HepG2 (cell line): ENCODE data around the gene USP32. TPM values are rescaled to one million over a fixed set of nuclear protein-coding genes. Genes with fewer than 3 reads are reported as not detected.

Source experiments
- ATAC-seq: fragments of 200-7000 bp; cut with Tn5 transposase; 3 replicates; pipeline ENCODE4 v1.9.1; 2020; ENCODE audit warnings: mild to moderate bottlenecking, moderate library complexity
- BruUV-seq: library from RNA; stranded (reverse); fragments of 400-500 nt; replicated peaks from 2 replicates; lab custom pipeline; 2021; lab: Mats Ljungman, UMichigan
- CTCF ChIA-PET: fragments of 300-600 bp; formaldehyde crosslinking; extraction: SDS; loops from one replicate; lab custom pipeline; 2021; ENCODE audit warnings: low total read pairs, inconsistent platforms, low intra/inter-chr PET ratio; lab: Yijun Ruan, JAX
- POLR2A ChIA-PET: fragments of 350-600 bp; sonication (Branson Sonifier 250); formaldehyde crosslinking; loops from one replicate; lab custom pipeline; 2020; ENCODE audit warnings: antibody characterized with exemption, inconsistent platforms; lab: Yijun Ruan, JAX
- DNase-seq: peaks from one replicate; pipeline ENCODE4 v3.0.0-alpha.2; 2015; ENCODE audit warnings: low spot score
- FAIRE-seq: peaks from 3 replicates; lab custom pipeline; 2011; peaks lifted over from hg19 to GRCh38; lab: Jason Lieb, UNC
- H2AFZ ChIP-seq: one replicate; pipeline ENCODE4 v1.6.1; 2011; ENCODE audit warnings: low read length, inconsistent platforms
- H3K27ac ChIP-seq: fragments of 300-600 bp; 3 replicates; pipeline ENCODE4 v1.8.0; 2011; ENCODE audit warnings: mixed run types, mild to moderate bottlenecking, mixed read lengths, low read length, inconsistent platforms; ENCODE audit not compliant: insufficient read depth; ENCODE audit errors: extremely low read length
- H3K27me3 ChIP-seq, 2 experiments: fragments of 200-600 bp in 1 of 2; 2 replicates in 1 of 2; 3 replicates in 1 of 2; pipeline versions ENCODE4 v1.6.0 to v1.8.0; 2011; ENCODE audit warnings: low read length in 2 of 2, mild to moderate bottlenecking in 2 of 2, moderate library complexity in 2 of 2, inconsistent platforms in 1 of 2; ENCODE audit not compliant: insufficient read depth in 2 of 2, control insufficient read depth in 1 of 2
- H3K36me3 ChIP-seq, 2 experiments: fragments of 200-600 bp in 1 of 2; replicated peaks in 1 of 2; 2 replicates in 1 of 2; 3 replicates in 1 of 2; pipeline versions ENCODE4 v1.5.1 to v1.8.0; 2011; ENCODE audit warnings: low read length in 2 of 2, inconsistent platforms in 1 of 2; ENCODE audit not compliant: insufficient read depth in 2 of 2, control insufficient read depth in 1 of 2
- H3K4me1 ChIP-seq: 2 replicates; pipeline ENCODE4 v1.5.1; 2012; ENCODE audit warnings: low read length, inconsistent platforms; ENCODE audit not compliant: insufficient read depth
- H3K4me2 ChIP-seq: 2 replicates; pipeline ENCODE4 v1.6.0; 2011; ENCODE audit warnings: low read depth, low read length, inconsistent platforms
- H3K4me3 ChIP-seq, 3 experiments: fragments of 200-600 bp in 1 of 3; sonication (generic), shearing (Covaris generic) in 1 of 3; replicated peaks in 1 of 3; 2 replicates each; pipeline ENCODE4 v1.5.1; 2011 to 2016; ENCODE audit warnings: low read length in 3 of 3, inconsistent platforms in 2 of 3, low read depth in 2 of 3, mild to moderate bottlenecking in 2 of 3, control low read depth in 1 of 3, mixed read lengths in 1 of 3; ENCODE audit not compliant: insufficient read depth in 1 of 3
- H3K79me2 ChIP-seq: one replicate; pipeline ENCODE4 v1.6.1; 2011; ENCODE audit warnings: low read length, inconsistent platforms; ENCODE audit not compliant: insufficient read depth
- H3K9ac ChIP-seq: 2 replicates; pipeline ENCODE4 v1.6.0; 2011; ENCODE audit warnings: mild to moderate bottlenecking, low read depth, low read length, inconsistent platforms; ENCODE audit not compliant: insufficient read depth
- H3K9me3 ChIP-seq: 2 replicates; pipeline ENCODE4 v1.5.1; 2012; ENCODE audit warnings: mild to moderate bottlenecking, low read length
- H4K20me1 ChIP-seq: 2 replicates; pipeline ENCODE4 v1.6.0; 2011; ENCODE audit warnings: inconsistent platforms, mild to moderate bottlenecking, low read length, moderate library complexity; ENCODE audit not compliant: insufficient read depth
- AHR ChIP-seq: IDR thresholded peaks from 2 replicates; pipeline ENCODE4 v1.6.1; 2018; ENCODE audit warnings: missing genetic modification reagents, missing compliant biosample characterization
- CEBPG ChIP-seq: IDR thresholded peaks from 2 replicates; pipeline ENCODE4 v1.6.1; 2016
- ELF3 ChIP-seq: IDR thresholded peaks from 2 replicates; pipeline ENCODE4 v1.6.1; 2016; ENCODE audit warnings: missing genetic modification reagents, missing compliant biosample characterization
- ETV6 ChIP-seq: sonication (generic); formaldehyde crosslinking; conservative IDR thresholded peaks from 2 replicates; pipeline ENCODE4 v1.4.0; 2020; ENCODE audit warnings: missing genetic modification reagents
- FOXO1 ChIP-seq: sonication (generic); formaldehyde crosslinking; IDR thresholded peaks from 2 replicates; pipeline ENCODE4 v1.4.0; 2020; ENCODE audit warnings: missing genetic modification reagents
- HDAC1 ChIP-seq: sonication (generic); formaldehyde crosslinking; IDR thresholded peaks from 2 replicates; pipeline ENCODE4 v1.5.1; 2020; ENCODE audit warnings: mild to moderate bottlenecking, missing genetic modification reagents
- HNRNPL ChIP-seq: fragments of 200-400 bp; formaldehyde crosslinking; IDR thresholded peaks from 2 replicates; pipeline ENCODE4 v1.6.1; 2017; ENCODE audit warnings: mild to moderate bottlenecking, low read depth, low read length
- KLF15 ChIP-seq: sonication (generic); formaldehyde crosslinking; IDR thresholded peaks from 2 replicates; pipeline ENCODE4 v1.8.1; 2023; ENCODE audit warnings: borderline replicate concordance, mild to moderate bottlenecking, inconsistent platforms, missing genetic modification reagents, mixed read lengths
- MLXIP ChIP-seq: sonication (generic); formaldehyde crosslinking; IDR thresholded peaks from 2 replicates; pipeline ENCODE4 v1.9.0; 2021; ENCODE audit warnings: missing genetic modification reagents, borderline replicate concordance
- NFIC ChIP-seq: IDR thresholded peaks from 2 replicates; pipeline ENCODE4 v1.6.1; 2012; ENCODE audit warnings: mild to moderate bottlenecking, low read length, inconsistent platforms
- SMAD1 ChIP-seq: sonication (generic); formaldehyde crosslinking; IDR thresholded peaks from 2 replicates; pipeline ENCODE4 v1.4.0; 2020; ENCODE audit warnings: missing genetic modification reagents, low read depth, mild to moderate bottlenecking, borderline replicate concordance
- TEAD3 ChIP-seq: optimal IDR thresholded peaks from 2 replicates; pipeline ENCODE3; 2016; ENCODE audit warnings: borderline replicate concordance
- TFE3 ChIP-seq: IDR thresholded peaks from 2 replicates; pipeline ENCODE4 v1.6.1; 2016
- ZBTB34 ChIP-seq: sonication (generic); formaldehyde crosslinking; IDR thresholded peaks from 2 replicates; pipeline ENCODE4 v1.8.0; 2022; ENCODE audit warnings: mild to moderate bottlenecking, missing genetic modification reagents
- ZFYVE20 ChIP-seq: sonication (generic); formaldehyde crosslinking; IDR thresholded peaks from 2 replicates; pipeline ENCODE4 v1.8.0; 2023; ENCODE audit warnings: low read depth, mild to moderate bottlenecking, moderate library complexity, missing genetic modification reagents, borderline replicate concordance
- ZKSCAN8 ChIP-seq: IDR thresholded peaks from 2 replicates; pipeline ENCODE4 v1.6.1; 2016; ENCODE audit warnings: borderline replicate concordance, missing genetic modification reagents, missing compliant biosample characterization
- ZNF20 ChIP-seq: sonication (generic); formaldehyde crosslinking; IDR thresholded peaks from 2 replicates; pipeline ENCODE4 v1.4.0; 2020; ENCODE audit warnings: mild to moderate bottlenecking, moderate library complexity, missing genetic modification reagents
- ZNF331 ChIP-seq: sonication (generic); formaldehyde crosslinking; IDR thresholded peaks from 2 replicates; pipeline ENCODE4 v1.4.0; 2020; ENCODE audit warnings: missing genetic modification reagents
- ZNF713 ChIP-seq: sonication (generic); formaldehyde crosslinking; IDR thresholded peaks from 2 replicates; pipeline ENCODE4 v1.4.0; 2020; ENCODE audit warnings: mild to moderate bottlenecking, missing genetic modification reagents
- ZNF740 ChIP-seq: sonication (generic); formaldehyde crosslinking; IDR thresholded peaks from 2 replicates; pipeline ENCODE4 v1.4.0; 2020; ENCODE audit warnings: missing genetic modification reagents
- WGBS: methylation state at CpG from one replicate; pipeline ENCODE4 v1.1.6; 2017; ENCODE audit warnings: low lambda C conversion rate; 5-methylcytosine and 5-hydroxymethylcytosine counted together
- in situ Hi-C: cut with HindIII; loops from 2 replicates; pipeline ENCODE4 v1.10.0; 2017; ENCODE audit warnings: low pct_unique_long_range_greater_than_20kb; ENCODE audit not compliant: extremely low pct_ligation_motif_present
- intact Hi-C: fragments of 100-400 bp; cut with micrococcal nuclease; formaldehyde crosslinking; loops from one replicate; pipeline ENCODE4 v1.10.0; 2022; ENCODE audit not compliant: unreplicated experiment
- polyA plus RNA-seq, 8 experiments: library from polyadenylated mRNA; depleted of rRNA in 3 of 8; stranded (reverse) in 7 of 8; unstranded in 1 of 8; fragments of >200 nt; fragmentation: Illumina TruSeq in 4 of 8; extraction: Trizol in 4 of 8; gene quantifications; 2 replicates each; pipeline versions ENCODE4 v1.2.1 to v1.2.3, GENCODE V29; 2011 to 2016; ENCODE audit warnings: low read depth in 4 of 8, missing spikeins in 1 of 8, mixed read lengths in 1 of 8; ENCODE audit not compliant: insufficient read depth in 1 of 8
- total RNA-seq, 5 experiments: library from RNA; depleted of rRNA; stranded (reverse); fragments of >200 nt; fragmentation: Illumina TruSeq; extraction: Trizol; gene quantifications; 2 replicates each; pipeline ENCODE4 v1.2.3, GENCODE V29; 2016; ENCODE audit warnings: low read depth in 1 of 5

Gene USP32
- total and polyA plus RNA-seq, 2 of the 13 experiments (the other 11 are each of a cell fraction or from before 2014, with no cell fraction given) = 24.9 to 39.9 TPM

GRCh38 chr17:60305141-60305540 lies 86.8 kb downstream of the USP32 start (continued):
- TF ChIP-seq ZBTB34 (CRISPR knock-in tag) (no peak), ZNF20 (no peak), TFE3 (CRISPR knock-in tag) (peak; percentile 64), AHR (CRISPR knock-in tag) (no peak), CEBPG (CRISPR knock-in tag) (no peak), HNRNPL (no peak), KLF15 (CRISPR knock-in tag) (no peak), ELF3 (CRISPR knock-in tag) (peak; percentile 69)

- WGBS = 100% methylated on average over 2 of the region's 2 CpGs
- Histone ChIP-seq H3K36me3 (peaks cover 0 to 3% of the 10 kb centered on the region in 2 experiments; a peak in 2 of 5 replicates), H3K9me3 (no peaks in the 10 kb centered on the region), H3K4me2 (no peak overlapping the region), H3K79me2 (peaks cover 9% of the 10 kb centered on the region), H3K4me1 (peaks cover 12% of the 10 kb centered on the region; the same call in 1 of the 2 replicates), H3K27me3 (no peaks in the 10 kb centered on the region), H3K27ac (no peak overlapping the region), H3K9ac (no peak overlapping the region), H2AFZ (no peak overlapping the region), H3K4me3 (no peak overlapping the region), H4K20me1 (no peaks in the 10 kb centered on the region)
- POLR2A ChIA-PET = no interaction called here
- FAIRE-seq (no peak), ATAC-seq (no peak), DNase-seq (no peak)
- BruUV-seq = no TSS peak
- CTCF ChIA-PET = no interaction called here
- intact Hi-C loops (no loop called here), in situ Hi-C loops (no loop called here)
- TF ChIP-seq ZFYVE20 (CRISPR knock-in tag) (no peak), ETV6 (no peak), ZNF331 (no peak), ZNF713 (CRISPR knock-in tag) (no peak), MLXIP (no peak), FOXO1 (CRISPR knock-in tag) (no peak), HDAC1 (CRISPR knock-in tag) (no peak), SMAD1 (no peak), ZNF20 (no peak), ZNF740 (CRISPR knock-in tag) (no peak), NFIC (no peak), ZKSCAN8 (no peak), TEAD3 (CRISPR knock-in tag) (no peak)
Measured at GRCh38 chr17:60304502-60304901, 87.4 kb downstream of the USP32 start.
